ENCODE data around the gene SREK1. TPM values are rescaled to one million over a fixed set of nuclear protein-coding genes. Genes with fewer than 3 reads are reported as not detected.

The SREK1 gene
- total and polyA plus RNA-seq, 4 donors: 17.7 to 337 (median 51.1) TPM

- ATAC-seq (ENCODE audit: insufficient read depth, low FRiP score): no peak
- no peak for DNase-seq
- Histone ChIP-seq H3K36me3 (ENCODE audit: control insufficient read depth in 4 of 4, insufficient read depth in 4 of 4, low read length in 4 of 4) (peaks cover 0 to 2% (median 0%) of the 10 kb centered on the region in 4 donors), H3K9me3 (ENCODE audit: control insufficient read depth in 4 of 4, insufficient read depth in 3 of 4, low read length in 3 of 4) (no peaks in the 10 kb centered on the region), H3K9ac (ENCODE audit: insufficient read depth in 1 of 2, low read length in 2 of 2) (no peak overlapping the region), H3K4me3 (no peak overlapping the region), H3K27ac (ENCODE audit: low read depth in 1 of 2, low read length in 1 of 2) (no peak overlapping the region), H3K4me1 (ENCODE audit: control insufficient read depth in 5 of 5, insufficient read depth in 5 of 5, low read length in 5 of 5) (peaks cover 0 to 8% (median 4%) of the 10 kb centered on the region in 5 donors), H3K27me3 (ENCODE audit: control insufficient read depth in 3 of 3, insufficient read depth in 3 of 3, low read length in 2 of 3) (no peaks in the 10 kb centered on the region)
- 94% methylated on average over 2 of the region's 2 CpGs for WGBS, 2 donors
- no peak for TF ChIP-seq CTCF (IDR thresholded peaks at IDR 0.05; ENCODE audit: control extremely low read depth, extremely low read depth)
Measured at GRCh38 chr5:66139318-66139712, 4.8 kb upstream of the SREK1 start.

- Histone ChIP-seq H3K9ac (ENCODE audit: insufficient read depth in 1 of 2, low read length in 2 of 2) (no peak overlapping the region), H3K27ac (ENCODE audit: low read depth in 1 of 2, low read length in 1 of 2) (no peak overlapping the region), H3K4me1 (ENCODE audit: control insufficient read depth in 5 of 5, insufficient read depth in 5 of 5, low read length in 5 of 5) (peaks cover 0 to 28% (median 4%) of the 10 kb centered on the region in 5 donors), H3K9me3 (ENCODE audit: control insufficient read depth in 4 of 4, insufficient read depth in 3 of 4, low read length in 3 of 4) (no peaks in the 10 kb centered on the region), H3K36me3 (ENCODE audit: control insufficient read depth in 4 of 4, insufficient read depth in 4 of 4, low read length in 4 of 4) (peaks cover 0 to 9% (median 0%) of the 10 kb centered on the region in 4 donors), H3K27me3 (ENCODE audit: control insufficient read depth in 3 of 3, insufficient read depth in 3 of 3, low read length in 2 of 3) (no peaks in the 10 kb centered on the region), H3K4me3 (no peak overlapping the region)
- no peak for TF ChIP-seq CTCF (IDR thresholded peaks at IDR 0.05; ENCODE audit: control extremely low read depth, extremely low read depth)
- 31 to 48% methylated on average over 2 of the region's 2 CpGs for WGBS, 2 donors
- ATAC-seq (ENCODE audit: insufficient read depth, low FRiP score) (no peak), DNase-seq (no peak)
Measured at GRCh38 chr5:66142417-66142816, 1.7 kb upstream of the SREK1 start.

DNA sequence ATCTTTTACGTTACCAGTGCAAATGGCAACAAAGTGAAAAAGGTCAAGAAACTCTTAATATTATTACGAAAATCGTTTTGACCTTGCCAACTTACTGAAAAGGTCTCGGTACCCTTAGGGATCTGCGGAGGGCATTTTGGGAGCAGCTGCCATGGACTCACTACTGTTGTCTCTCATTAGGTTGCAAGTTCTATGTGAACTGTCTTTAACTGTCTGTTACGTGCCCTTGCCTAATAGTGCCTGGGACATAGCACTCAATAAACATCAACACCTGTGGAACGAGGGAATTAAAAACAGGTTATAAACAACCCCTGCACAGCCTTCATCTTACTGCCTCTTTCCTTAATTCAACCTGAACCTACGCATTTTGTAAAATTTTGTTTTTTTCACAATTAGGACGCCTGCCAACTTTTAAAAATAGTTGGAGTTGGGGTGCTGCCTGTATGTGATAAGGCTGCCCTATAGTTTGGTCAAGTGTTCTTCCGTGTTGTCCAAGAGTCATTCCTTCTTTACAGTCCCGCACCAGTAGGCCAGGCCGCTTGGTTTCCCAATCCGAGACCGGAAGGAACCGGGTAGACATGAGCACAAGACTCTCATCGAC, 527 bp upstream of the SREK1 start:
- Histone ChIP-seq H3K4me3 (peak overlapping the region; percentile 94), H3K4me1 (ENCODE audit: control insufficient read depth in 5 of 5, insufficient read depth in 5 of 5, low read length in 5 of 5) (peaks cover 0 to 32% (median 4%) of the 10 kb centered on the region in 5 donors), H3K27me3 (ENCODE audit: control insufficient read depth in 3 of 3, insufficient read depth in 3 of 3, low read length in 2 of 3) (no peaks in the 10 kb centered on the region), H3K27ac (ENCODE audit: low read depth in 1 of 2, low read length in 1 of 2) (peak overlapping the region; percentile 99 to 100), H3K9ac (ENCODE audit: insufficient read depth in 1 of 2, low read length in 2 of 2) (peak overlapping the region; percentile 74 to 96), H3K9me3 (ENCODE audit: control insufficient read depth in 4 of 4, insufficient read depth in 3 of 4, low read length in 3 of 4) (no peaks in the 10 kb centered on the region), H3K36me3 (ENCODE audit: control insufficient read depth in 4 of 4, insufficient read depth in 4 of 4, low read length in 4 of 4) (peaks cover 0 to 9% (median 0%) of the 10 kb centered on the region in 4 donors)
- TF ChIP-seq CTCF (IDR thresholded peaks at IDR 0.05; ENCODE audit: control extremely low read depth, extremely low read depth): no peak
- ATAC-seq (ENCODE audit: insufficient read depth, low FRiP score) (peak; percentile 34), DNase-seq (no peak)
- WGBS, 2 donors: 21 to 23% methylated on average over 16 of the region's 16 CpGs
